Neuronal stem cell (in vitro differentiated cells): ENCODE data around the gene STK33.

ENCODE experiments used
- DNase-seq: peaks from one replicate; pipeline ENCODE4 v3.0.0-alpha.2; 2013; ENCODE audit warnings: low spot score
- H2AFZ ChIP-seq: one replicate; pipeline ENCODE4 v1.6.1; 2013; ENCODE audit warnings: mild to moderate bottlenecking, low read length, inconsistent platforms
- H2AK5ac ChIP-seq: 2 replicates; pipeline ENCODE4 v1.6.1; 2013; ENCODE audit warnings: low read depth, mild to moderate bottlenecking, inconsistent platforms, low read length, moderate library complexity, mixed read lengths
- H2BK120ac ChIP-seq: 2 replicates; pipeline ENCODE4 v1.6.1; 2013; ENCODE audit warnings: low read depth, mild to moderate bottlenecking, inconsistent platforms, low read length, moderate library complexity, mixed read lengths
- H2BK12ac ChIP-seq: one replicate; pipeline ENCODE4 v1.6.1; 2013; ENCODE audit warnings: low read length, inconsistent platforms
- H2BK15ac ChIP-seq: 2 replicates; pipeline ENCODE4 v1.6.1; 2013; ENCODE audit warnings: mild to moderate bottlenecking, low read length, inconsistent platforms, mixed read lengths
- H2BK5ac ChIP-seq: one replicate; pipeline ENCODE4 v1.6.1; 2013; ENCODE audit warnings: inconsistent platforms, mild to moderate bottlenecking, low read length, moderate library complexity
- H3K14ac ChIP-seq: one replicate; pipeline ENCODE4 v1.6.1; 2013; ENCODE audit warnings: low read length, inconsistent platforms
- H3K18ac ChIP-seq: 2 replicates; pipeline ENCODE4 v1.6.1; 2013; ENCODE audit warnings: low read length, inconsistent platforms
- H3K23ac ChIP-seq: 2 replicates; pipeline ENCODE4 v1.6.1; 2013; ENCODE audit warnings: low read depth, mild to moderate bottlenecking, mixed read lengths, low read length, inconsistent platforms; ENCODE audit not compliant: poor library complexity
- H3K27ac ChIP-seq: replicated peaks from 3 replicates; pipeline ENCODE4 v1.5.1; 2013; ENCODE audit warnings: low read length, inconsistent platforms
- H3K27me3 ChIP-seq, 3 experiments: 2 replicates each; pipeline ENCODE4 v1.6.1; 2013; ENCODE audit warnings: low read length in 3 of 3, mild to moderate bottlenecking in 2 of 3, inconsistent platforms in 1 of 3, low read depth in 1 of 3, mixed read lengths in 1 of 3, moderate library complexity in 1 of 3; ENCODE audit not compliant: control insufficient read depth in 3 of 3, insufficient read depth in 3 of 3
- H3K36me3 ChIP-seq, 2 donors: replicated peaks in 1 of 2; 2 replicates each; pipeline ENCODE4 v1.6.1; 2013; ENCODE audit warnings: low read length in 2 of 2; ENCODE audit not compliant: control insufficient read depth in 2 of 2, insufficient read depth in 2 of 2
- H3K4ac ChIP-seq: 2 replicates; pipeline ENCODE4 v1.6.1; 2013; ENCODE audit warnings: inconsistent platforms, mild to moderate bottlenecking, low read length, moderate library complexity
- H3K4me1 ChIP-seq, 2 donors: 1 replicate in 1 of 2; 2 replicates in 1 of 2; pipeline ENCODE4 v1.6.1; 2013; ENCODE audit warnings: low read length in 2 of 2, low read depth in 1 of 2; ENCODE audit not compliant: control insufficient read depth in 2 of 2, insufficient read depth in 1 of 2
- H3K4me2 ChIP-seq: one replicate; pipeline ENCODE4 v1.6.1; 2013; ENCODE audit warnings: mild to moderate bottlenecking, low read length, inconsistent platforms; ENCODE audit not compliant: insufficient read depth, poor library complexity, severe bottlenecking
- H3K4me3 ChIP-seq, 2 donors: 2 replicates each; pipeline ENCODE4 v1.5.1; 2013; ENCODE audit warnings: low read length in 2 of 2, mild to moderate bottlenecking in 2 of 2, inconsistent platforms in 1 of 2, moderate library complexity in 1 of 2
- H3K79me1 ChIP-seq: one replicate; pipeline ENCODE4 v1.6.1; 2013; ENCODE audit warnings: low read depth, mild to moderate bottlenecking, inconsistent platforms, low read length, moderate library complexity
- H3K9ac ChIP-seq: one replicate; pipeline ENCODE4 v1.6.1; 2013; ENCODE audit warnings: mild to moderate bottlenecking, low read depth, low read length, inconsistent platforms; ENCODE audit not compliant: poor library complexity
- H3K9me3 ChIP-seq, 2 donors: replicated peaks in 1 of 2; 2 replicates each; pipeline versions ENCODE3 to v1.6.1; 2013; ENCODE audit warnings: low read length in 2 of 2, mild to moderate bottlenecking in 2 of 2, inconsistent platforms in 1 of 2, low read depth in 1 of 2, mixed read lengths in 1 of 2, moderate library complexity in 1 of 2; ENCODE audit not compliant: control insufficient read depth in 2 of 2, insufficient read depth in 1 of 2
- H4K8ac ChIP-seq: one replicate; pipeline ENCODE4 v1.6.1; 2013; ENCODE audit warnings: low read depth, mild to moderate bottlenecking, inconsistent platforms, low read length, moderate library complexity
- H4K91ac ChIP-seq: one replicate; pipeline ENCODE4 v1.6.1; 2013; ENCODE audit warnings: low read length, low read depth, mild to moderate bottlenecking, inconsistent platforms; ENCODE audit not compliant: poor library complexity
- WGBS, 2 donors: extraction: QIAGEN DNeasy Blood & Tissue Kit; methylation state at CpG; one replicate each; pipeline ENCODE4 v1.1.7; 2013; ENCODE audit warnings: missing lambda C conversion rate in 2 of 2, mixed read lengths in 1 of 2; ENCODE audit not compliant: insufficient read length in 2 of 2, insufficient replicate concordance in 1 of 2; ENCODE audit errors: extremely low coverage in 2 of 2; 5-methylcytosine and 5-hydroxymethylcytosine counted together

Gene STK33

GRCh38 chr11:8558436-8558835 lies 35.6 kb downstream of the STK33 start:
- Histone ChIP-seq H3K9me3 (peaks cover 0 to 9% of the 10 kb centered on the region in 2 donors), H3K9ac (no peak overlapping the region), H2BK12ac (no peak overlapping the region), H4K8ac (no peak overlapping the region), H3K4me2 (no peak overlapping the region), H2AK5ac (no peak overlapping the region), H3K27me3 (no peaks in the 10 kb centered on the region), H3K27ac (no peak overlapping the region), H2BK5ac (no peak overlapping the region), H3K23ac (no peak overlapping the region), H2BK120ac (no peak overlapping the region), H3K36me3 (peaks cover 0 to 2% of the 10 kb centered on the region in 2 donors), H3K4me1 (no peaks in the 10 kb centered on the region), H3K18ac (no peak overlapping the region), H3K79me1 (peaks cover 3% of the 10 kb centered on the region), H4K91ac (no peak overlapping the region), H3K4ac (no peak overlapping the region), H2BK15ac (no peak overlapping the region), H2AFZ (no peak overlapping the region), H3K14ac (no peak overlapping the region), H3K4me3 (no peak overlapping the region)
- no peak for DNase-seq
- WGBS, 2 donors, result no CpG with 5 or more reads among the region's 4 CpGs

- no peak overlapping the region for H3K18ac ChIP-seq
- no peaks in the 10 kb centered on the region for H3K36me3 ChIP-seq
- no peak overlapping the region for H3K14ac ChIP-seq
- no peak overlapping the region for H2BK120ac ChIP-seq
- H2AFZ ChIP-seq, result no peak overlapping the region
- H2AK5ac ChIP-seq, result no peak overlapping the region
- no peak overlapping the region for H3K27ac ChIP-seq
- no peak overlapping the region for H2BK5ac ChIP-seq
- H3K9me3 ChIP-seq, result peaks cover 0 to 9% of the 10 kb centered on the region in 2 donors
- no peak overlapping the region for H3K23ac ChIP-seq
- DNase-seq, result no peak
- no peaks in the 10 kb centered on the region for H3K79me1 ChIP-seq
- no peak overlapping the region for H3K9ac ChIP-seq
- H3K27me3 ChIP-seq, result no peaks in the 10 kb centered on the region
- H3K4me2 ChIP-seq, result no peak overlapping the region
- no CpG with 5 or more reads among the region's 4 CpGs for WGBS, 2 donors
- H2BK15ac ChIP-seq, result no peak overlapping the region
- no peak overlapping the region for H2BK12ac ChIP-seq
- no peak overlapping the region for H4K91ac ChIP-seq
- H3K4me1 ChIP-seq, result no peaks in the 10 kb centered on the region
- H3K4me3 ChIP-seq, result no peak overlapping the region
- H4K8ac ChIP-seq, result no peak overlapping the region
- no peak overlapping the region for H3K4ac ChIP-seq
These were observed 48.2 kb downstream of the STK33 start for GRCh38 chr11:8545698-8546366.

GRCh38 chr11:8544807-8545206 lies 49.2 kb downstream of the STK33 start:
- Histone ChIP-seq H2BK12ac (no peak overlapping the region), H3K4ac (no peak overlapping the region), H3K36me3 (no peaks in the 10 kb centered on the region), H2AFZ (no peak overlapping the region), H3K9me3 (peaks cover 0 to 9% of the 10 kb centered on the region in 2 donors), H3K4me1 (no peaks in the 10 kb centered on the region), H3K14ac (no peak overlapping the region), H3K23ac (no peak overlapping the region), H2AK5ac (no peak overlapping the region), H4K8ac (no peak overlapping the region), H3K4me3 (no peak overlapping the region), H2BK120ac (no peak overlapping the region), H3K27ac (no peak overlapping the region), H3K27me3 (no peaks in the 10 kb centered on the region), H2BK15ac (no peak overlapping the region), H4K91ac (no peak overlapping the region), H3K79me1 (no peaks in the 10 kb centered on the region), H3K9ac (no peak overlapping the region), H3K4me2 (no peak overlapping the region), H2BK5ac (no peak overlapping the region), H3K18ac (no peak overlapping the region)
- no CpG with 5 or more reads among the region's 1 CpG for WGBS, 2 donors
- DNase-seq, result no peak

GRCh38 chr11:8543278-8543677 lies 50.8 kb downstream of the STK33 start:
- Histone ChIP-seq H3K79me1 (no peaks in the 10 kb centered on the region), H4K8ac (no peak overlapping the region), H2AFZ (no peak overlapping the region), H2BK12ac (no peak overlapping the region), H4K91ac (no peak overlapping the region), H3K4me1 (no peaks in the 10 kb centered on the region), H2BK15ac (no peak overlapping the region), H3K36me3 (no peaks in the 10 kb centered on the region), H3K9me3 (peaks cover 0 to 3% of the 10 kb centered on the region in 2 donors), H3K14ac (no peak overlapping the region), H3K27ac (no peak overlapping the region), H3K18ac (no peak overlapping the region), H2AK5ac (no peak overlapping the region), H3K4ac (no peak overlapping the region), H3K4me2 (no peak overlapping the region), H2BK5ac (no peak overlapping the region), H3K27me3 (no peaks in the 10 kb centered on the region), H3K23ac (no peak overlapping the region), H3K9ac (no peak overlapping the region), H2BK120ac (no peak overlapping the region), H3K4me3 (no peak overlapping the region)
- DNase-seq, result no peak
- WGBS, 2 donors, result no CpG with 5 or more reads among the region's 1 CpG
